ENCODE results near the gene ANKRD10.

ANKRD10 gene

DNA sequence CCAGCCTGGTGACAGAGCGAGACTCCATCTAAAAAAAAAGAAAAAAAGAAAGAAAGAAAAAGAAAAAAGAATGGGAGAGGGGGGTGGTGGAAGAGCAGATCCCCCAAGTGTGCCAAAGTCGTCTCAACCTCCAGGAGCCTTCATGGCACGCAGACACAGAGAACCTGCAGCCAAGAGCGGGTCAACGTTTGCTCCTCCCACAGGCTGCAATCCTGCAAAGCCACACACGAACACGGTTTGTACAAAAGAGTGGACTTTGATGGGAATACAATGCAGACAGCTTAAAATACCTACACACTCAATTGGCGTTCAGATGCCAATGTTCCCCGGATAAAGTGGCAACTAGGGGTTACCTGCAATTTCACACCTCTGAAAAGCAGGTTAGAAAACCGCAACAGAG, 29.4 kb downstream of the ANKRD10 start:
- DNase-seq: no peak

DNA sequence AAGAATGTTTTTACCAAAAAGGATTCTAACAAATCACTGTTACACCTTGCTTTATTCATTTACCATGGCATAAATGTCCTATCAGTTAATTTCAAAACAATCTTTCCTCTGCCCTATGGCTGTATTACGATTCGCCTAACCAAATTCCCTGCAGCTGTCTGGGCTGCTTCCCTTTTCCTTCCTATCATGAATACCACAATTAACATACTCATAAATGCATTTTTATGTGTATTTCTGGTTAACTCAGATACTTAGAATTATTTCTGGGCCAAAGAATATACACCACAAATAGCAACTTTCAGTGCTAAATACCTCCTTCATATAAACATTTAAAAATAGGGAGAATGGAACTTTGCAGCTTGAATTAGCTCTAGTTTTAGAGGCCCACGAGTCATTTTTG, 30.4 kb downstream of the ANKRD10 start:
- no peak for DNase-seq

GRCh38 chr13:110883542-110883941, 31.3 kb downstream of the ANKRD10 start:
- no peak for DNase-seq

GRCh38 chr13:110882972-110883371, 31.9 kb downstream of the ANKRD10 start:
- DNase-seq: no peak

DNA sequence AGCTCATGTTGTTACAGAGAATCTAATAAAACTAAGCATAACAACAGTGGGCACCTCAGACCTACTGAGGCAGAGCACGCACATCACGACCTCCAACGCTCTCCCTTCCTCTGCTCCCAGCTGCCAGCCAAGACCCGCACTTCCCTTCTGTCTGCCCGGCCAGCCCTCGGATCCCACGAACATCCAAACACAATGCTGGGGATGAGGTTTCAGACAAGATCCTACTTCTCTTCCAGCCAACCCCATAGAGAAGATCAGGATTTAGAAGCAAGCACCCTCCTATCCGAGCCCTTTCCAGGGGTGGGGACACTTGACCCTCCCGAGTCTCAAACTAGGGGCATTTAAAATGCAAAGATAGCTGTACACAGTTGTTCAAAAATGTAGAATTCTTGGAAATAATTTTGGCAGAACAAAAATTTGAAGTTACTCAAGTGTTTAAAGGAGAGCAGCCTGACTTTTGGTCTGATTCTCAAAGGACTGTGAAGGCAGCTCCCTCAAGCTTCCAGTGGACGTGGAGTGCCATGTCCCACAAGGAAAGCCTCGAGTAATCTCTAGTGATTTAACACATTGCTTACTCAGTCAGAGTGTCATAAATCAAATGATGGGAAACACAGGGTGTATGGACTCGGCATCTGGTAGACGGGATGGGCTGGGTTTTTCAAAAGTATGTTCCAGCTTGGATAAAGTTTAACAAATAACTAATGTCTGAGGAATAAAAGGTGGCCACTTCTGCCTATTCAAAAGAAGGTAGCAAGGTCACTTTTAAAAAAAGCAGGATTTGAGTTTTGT, 32.8 kb downstream of the ANKRD10 start:
- DNase-seq: no peak

GRCh38 chr13:110880627-110881026, 34.2 kb downstream of the ANKRD10 start:
- DNase-seq: no peak

DNA sequence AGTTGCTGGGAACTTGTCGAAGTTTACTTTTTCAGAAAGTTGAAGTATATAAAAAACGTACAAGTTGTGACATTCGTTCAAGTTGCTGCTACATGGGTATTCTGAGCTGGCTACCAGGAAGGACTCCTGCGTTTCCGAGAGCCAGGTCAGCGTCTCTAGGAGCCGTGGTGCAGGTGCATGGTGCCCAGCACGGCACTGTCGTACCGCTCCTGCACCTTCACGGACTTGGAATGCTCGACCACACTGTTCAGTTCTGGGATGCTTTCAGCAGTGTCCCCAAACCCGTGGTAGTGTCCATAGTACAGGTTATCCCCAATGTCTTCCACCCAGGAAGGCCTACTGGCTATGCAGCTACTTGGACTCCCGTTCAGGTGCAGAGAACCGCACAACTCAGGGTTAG, 35.4 kb downstream of the ANKRD10 start:
- DNase-seq: no peak

- DNase-seq: no peak
Measured at GRCh38 chr13:110877737-110878258, 37.1 kb downstream of the ANKRD10 start.

GRCh38 chr13:110876609-110877008, 38.3 kb downstream of the ANKRD10 start:
- DNase-seq: no peak

DNA sequence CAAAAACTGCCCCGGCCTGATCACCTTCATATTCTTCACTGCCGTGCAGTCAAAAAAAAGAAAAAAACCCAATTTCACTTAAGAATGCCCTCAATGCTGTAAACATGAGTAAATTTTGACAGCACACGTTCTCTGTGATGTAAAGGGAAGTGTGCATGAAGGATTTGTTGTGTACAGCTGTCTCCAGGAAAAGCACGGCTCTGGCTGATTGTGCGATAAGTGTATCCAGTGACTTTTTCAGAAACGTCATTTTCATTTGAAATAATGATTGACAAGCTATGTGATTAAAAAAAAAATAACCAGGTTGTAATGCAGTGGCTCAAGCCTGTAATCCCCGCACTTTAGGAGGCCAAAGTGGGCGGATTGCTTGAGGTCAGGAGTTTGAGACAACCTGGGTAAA, 39.6 kb downstream of the ANKRD10 start:
- DNase-seq: peak; percentile 44

DNA sequence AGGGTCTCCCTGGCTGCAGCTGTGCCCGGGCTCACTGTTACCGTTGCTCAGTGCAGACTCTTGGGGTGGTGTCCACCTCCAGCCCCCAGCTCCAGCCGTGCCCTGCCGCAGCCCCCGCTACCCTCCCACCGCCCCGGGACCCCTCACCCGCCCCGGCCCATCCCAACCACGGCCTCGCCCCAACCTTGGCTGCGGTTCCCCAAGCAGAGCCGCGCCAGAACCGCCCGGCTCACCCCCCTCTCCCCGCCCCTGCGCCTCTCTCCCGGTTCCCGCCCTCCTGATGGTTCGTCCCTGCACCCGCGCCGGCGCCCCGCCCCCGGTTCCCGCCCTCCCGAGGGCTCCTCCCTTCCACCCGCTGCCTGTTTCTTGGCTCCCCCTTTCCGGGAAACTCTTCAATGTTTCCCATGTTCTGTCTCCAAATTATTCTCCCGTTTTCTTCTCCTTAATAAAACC, 40.3 kb downstream of the ANKRD10 start:
- DNase-seq: peak; percentile 75

GRCh38 chr13:110873639-110874507, 41.0 kb downstream of the ANKRD10 start:
- DNase-seq: no peak

GRCh38 chr13:110872768-110873638, 41.9 kb downstream of the ANKRD10 start:
- DNase-seq: no peak

DNA sequence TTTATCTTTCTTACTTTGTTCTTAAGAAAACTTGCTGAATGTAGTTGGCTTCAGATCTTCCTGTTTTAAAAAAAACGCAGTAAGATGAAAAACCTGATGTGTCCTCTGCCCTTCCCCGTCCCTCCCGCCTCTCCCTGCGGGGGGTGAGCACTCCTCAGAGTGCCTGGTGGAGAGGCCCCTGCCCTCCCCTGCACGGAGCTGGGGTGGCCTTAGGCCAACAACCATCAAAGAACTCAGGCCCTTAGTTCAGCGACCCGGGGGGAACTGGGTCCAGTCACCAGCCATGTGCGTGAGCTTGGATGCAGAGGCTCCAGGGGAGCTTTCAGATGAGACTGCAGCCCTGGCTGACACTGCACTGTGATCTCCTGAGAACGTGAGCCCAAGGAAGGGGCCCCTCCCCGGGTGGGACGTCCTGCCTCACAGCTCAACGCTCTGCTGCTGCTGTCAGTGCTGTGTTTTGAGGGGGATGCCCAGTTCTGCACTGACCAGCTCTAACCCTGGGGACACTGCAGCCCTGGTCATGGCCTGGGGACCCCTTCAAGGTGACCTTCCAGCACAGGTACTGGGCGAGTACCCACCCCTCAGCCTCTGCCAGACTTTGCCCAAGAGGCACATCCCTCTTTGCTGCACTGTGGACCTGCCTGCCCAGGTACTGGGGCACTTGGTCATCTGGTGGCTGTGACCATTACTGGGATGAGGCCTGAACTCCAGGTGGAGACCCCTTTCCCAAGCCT, 42.7 kb downstream of the ANKRD10 start:
- no peak for DNase-seq

DNA sequence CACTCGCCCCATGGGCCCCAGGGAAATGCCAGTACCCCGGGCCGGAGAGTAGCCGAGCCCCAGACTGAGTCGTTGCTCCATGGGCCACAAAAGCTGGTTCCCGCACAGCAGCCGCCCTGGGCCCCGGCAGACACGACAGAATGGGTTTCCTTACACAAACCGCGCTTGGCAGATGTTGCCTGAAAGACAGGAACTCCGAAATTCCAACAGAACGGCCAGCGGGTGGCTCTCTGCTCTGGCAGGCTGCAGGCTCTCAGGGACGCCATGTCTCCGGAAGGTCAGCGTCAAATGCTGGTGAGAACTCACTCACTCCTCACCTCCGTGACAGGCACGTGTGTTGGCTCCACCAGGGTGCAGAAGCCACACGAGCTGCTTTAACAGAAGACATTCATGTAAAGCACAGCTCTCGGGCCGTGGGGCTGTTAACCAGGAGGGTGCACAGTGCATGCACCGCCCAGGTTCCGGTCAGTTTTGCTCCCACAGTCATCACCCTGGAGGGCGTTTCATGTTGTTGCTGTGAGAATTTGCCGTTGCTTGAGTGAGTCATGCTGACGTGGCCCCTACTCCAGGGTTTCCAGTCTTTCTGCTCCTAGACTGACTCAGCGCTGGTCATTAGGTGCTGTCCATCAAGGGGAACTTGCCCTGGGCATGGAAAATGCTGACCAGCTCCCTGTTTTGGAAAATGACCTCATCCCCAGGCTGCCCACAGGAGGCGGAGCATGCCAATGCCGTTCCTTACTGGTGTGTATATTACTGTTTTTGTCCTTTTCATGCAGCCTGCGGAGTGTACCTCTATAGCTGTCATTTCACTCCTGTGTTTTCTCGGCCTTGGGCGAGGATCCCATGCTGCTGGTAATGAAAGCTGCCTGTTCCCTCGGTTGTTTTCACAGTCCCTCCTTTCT, 44.8 kb downstream of the ANKRD10 start:
- peak; percentile 99 for DNase-seq

DNA sequence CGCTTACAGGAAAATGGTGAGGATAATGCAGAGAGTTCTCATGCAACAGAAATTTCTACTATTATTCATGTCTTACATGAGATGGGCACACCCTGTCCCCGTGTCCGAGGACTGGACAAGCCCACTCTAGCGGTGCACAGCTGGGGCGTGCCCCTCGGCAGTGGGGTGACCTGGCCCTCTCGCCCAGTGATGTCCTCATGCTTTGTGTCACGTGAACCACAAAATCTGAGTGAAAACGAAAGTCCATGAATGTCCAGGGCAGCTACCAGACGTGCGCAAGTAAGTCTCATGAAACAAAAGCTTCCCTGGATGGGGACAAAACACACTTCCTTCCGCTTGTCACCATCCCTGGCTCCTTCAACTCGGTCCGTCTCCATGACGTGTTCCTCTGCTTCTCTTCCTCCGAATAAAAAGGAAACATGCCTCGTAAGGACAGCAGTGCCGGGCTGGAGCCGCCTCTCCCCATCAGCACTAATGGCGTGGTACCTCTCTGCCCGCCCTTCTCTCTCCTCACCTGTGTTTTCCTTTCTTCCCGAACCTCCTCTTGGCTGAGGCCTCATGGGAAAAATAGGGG, 45.6 kb downstream of the ANKRD10 start:
- DNase-seq: peak; percentile 71

DNA sequence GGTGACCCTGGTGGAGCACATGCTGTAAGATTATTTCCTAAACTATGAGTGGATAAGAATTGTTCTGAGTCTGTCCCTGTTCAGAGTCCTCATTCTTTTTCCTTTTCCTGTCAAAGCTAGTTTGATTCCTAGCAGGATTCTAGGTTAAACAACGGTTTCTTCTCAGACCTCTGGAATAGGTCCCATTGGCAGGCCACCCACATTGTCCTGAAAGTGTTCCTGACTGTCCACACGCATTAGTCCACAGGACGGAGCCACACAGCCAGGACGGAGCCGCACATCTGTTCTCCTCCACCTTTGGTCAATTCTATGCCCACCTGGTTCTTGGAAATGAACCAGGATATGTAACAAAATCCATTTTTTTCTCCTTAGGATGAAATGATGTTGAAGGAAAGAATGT, 46.1 kb downstream of the ANKRD10 start:
- DNase-seq: no peak

- no peak for DNase-seq
Measured at GRCh38 chr13:110867380-110867779, 47.5 kb downstream of the ANKRD10 start.

DNA sequence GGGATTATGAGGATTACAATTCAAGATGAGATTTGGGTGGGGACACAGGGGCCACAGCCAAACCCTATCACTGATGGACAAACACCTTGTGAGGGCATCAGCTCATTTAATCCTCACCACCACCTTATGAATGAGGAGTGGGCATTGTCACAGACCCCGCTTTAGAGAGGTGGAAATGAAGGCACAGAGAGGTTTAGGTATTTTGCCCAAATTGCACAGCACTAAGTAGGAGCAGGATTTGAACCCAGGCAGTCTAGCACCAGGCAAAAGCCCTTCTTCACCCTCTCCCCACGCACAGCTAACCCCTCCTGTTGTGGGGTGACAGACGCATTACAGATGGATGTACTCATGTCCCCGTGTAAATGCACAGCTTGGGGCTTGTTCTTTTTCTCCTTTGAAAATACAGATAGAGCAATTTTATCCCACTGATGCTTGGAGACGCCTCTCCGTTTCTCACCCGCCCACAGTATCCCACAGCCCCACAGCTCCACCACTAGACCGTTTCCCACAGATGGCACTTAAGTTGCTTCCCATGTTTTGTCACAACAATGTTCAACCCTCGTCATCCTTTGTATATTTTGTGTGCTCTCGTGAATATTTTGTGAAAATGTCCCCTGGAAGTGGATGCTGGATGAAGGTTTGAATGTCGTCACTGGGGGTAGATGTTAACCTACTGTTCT, 48.2 kb downstream of the ANKRD10 start:
- DNase-seq: no peak

DNA sequence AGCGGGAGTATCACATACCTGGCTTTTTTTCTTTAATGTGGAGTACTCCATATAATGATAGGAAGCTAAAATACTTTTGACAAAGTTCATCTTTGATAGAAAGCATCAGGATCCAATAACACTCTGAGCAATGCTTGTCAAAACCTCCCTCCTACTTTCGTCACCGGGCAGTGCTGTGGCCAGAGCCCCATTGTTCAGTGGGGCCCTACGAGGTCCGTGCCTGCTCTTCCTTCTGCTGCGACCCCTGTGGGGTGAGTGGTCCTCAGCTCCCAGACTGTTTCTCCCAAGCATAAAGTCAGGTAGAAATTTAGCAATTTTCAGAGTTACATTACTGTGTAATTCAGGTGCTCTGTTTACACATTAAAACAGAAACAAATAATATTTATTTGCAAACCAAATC, 51.2 kb downstream of the ANKRD10 start:
- no peak for DNase-seq
